Measurements from ENCODE around the gene P4HA3. TPM values are rescaled to one million over a fixed set of nuclear protein-coding genes. Genes with fewer than 3 reads are reported as not detected.
A peak's percentile ranks its signal among the peaks of the same experiment; 100 is the strongest.

Gene P4HA3
- total and polyA plus RNA-seq, 9 of the 15 experiments (the other 6 are each of a cell fraction or from before 2014, with no cell fraction given), result 0.01 to 0.03 TPM; not detected in 7

- FAIRE-seq, result no peak
Observed at GRCh38 chr11:74306435-74307175, 4.8 kb downstream of the P4HA3 start.

DNA sequence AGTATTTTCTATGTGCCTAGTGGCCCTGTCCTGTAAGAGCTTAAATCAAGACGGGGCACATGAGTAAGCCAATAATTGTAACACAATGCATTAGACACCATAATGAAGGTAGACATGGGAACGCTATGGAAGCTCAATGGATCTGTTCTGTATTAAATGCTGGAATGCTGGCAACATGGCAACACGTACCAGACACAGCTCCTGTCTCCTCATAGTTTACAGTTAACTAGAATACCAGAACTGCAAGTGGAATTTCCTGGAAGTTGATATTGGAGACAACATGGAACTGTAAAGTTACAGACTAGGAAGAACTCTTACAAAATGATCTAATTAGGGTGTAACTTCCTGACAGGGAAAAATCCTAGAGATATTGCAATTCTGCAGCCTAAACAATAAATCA lies 12.4 kb downstream of the P4HA3 start:
- no TSS peak for BruUV-seq (replicated peaks)
- DNase-seq (ENCODE audit: extremely low read depth in 1 of 4, low spot score in 3 of 4) (no peak), FAIRE-seq (no peak), ATAC-seq (no peak)
- Histone ChIP-seq H3K27ac (ENCODE audit: extremely low read depth, low read depth, low read length) (no peak overlapping the region), H3K36me3 (ENCODE audit: control insufficient read depth, insufficient read depth, low read length) (no peaks in the 10 kb centered on the region), H3K9me1 (ENCODE audit: control insufficient read depth, insufficient read depth, low read length) (no peaks in the 10 kb centered on the region), H3K9ac (ENCODE audit: insufficient read depth in 1 of 2, low read depth in 2 of 2, low read length in 2 of 2) (no peak overlapping the region), H3K27me3 (ENCODE audit: control insufficient read depth in 2 of 2, insufficient read depth in 2 of 2, low read length in 2 of 2) (peaks cover 5 to 16% of the 10 kb centered on the region in 2 experiments), H3K4me3 (no peak overlapping the region), H3K9me3 (replicated peaks; ENCODE audit: control insufficient read depth, insufficient read depth, low read depth, low read length) (no peaks in the 10 kb centered on the region), H3K79me2 (ENCODE audit: control insufficient read depth, insufficient read depth, low read length) (no peaks in the 10 kb centered on the region), H2AFZ (ENCODE audit: low read depth, low read length) (no peak overlapping the region), H3K4me2 (ENCODE audit: insufficient read depth, low read length) (no peak overlapping the region), H3K4me1 (replicated peaks in 1 of 2; ENCODE audit: control insufficient read depth in 2 of 2, insufficient read depth in 2 of 2, low read length in 2 of 2) (no peaks in the 10 kb centered on the region), H4K20me1 (replicated peaks; ENCODE audit: control insufficient read depth, insufficient read depth, low read length) (no peaks in the 10 kb centered on the region)
- CTCF ChIA-PET (ENCODE audit: low intra/inter-chr PET ratio), result no interaction called here
- 0% methylated on average over 3 of the region's 3 CpGs for whole genome bisulfite sequencing (ENCODE audit: insufficient coverage, low coverage, missing lambda C conversion rate)
- intact Hi-C loops (cut with micrococcal nuclease), result no loop called here
- in situ Hi-C loops (cut with MboI), result no loop called here
- POLR2A ChIA-PET, result no interaction called here
- TF ChIP-seq CSDE1 (IDR thresholded peaks at IDR 0.05), result no peak
- TF ChIP-seq ZC3H11A (IDR thresholded peaks at IDR 0.05; ENCODE audit: low read depth, low read length), result no peak
- no peak for TF ChIP-seq CHCHD3 (CRISPR knock-in tag; IDR thresholded peaks at IDR 0.05)
- no peak for TF ChIP-seq BHLHE40 (IDR thresholded peaks at IDR 0.05; ENCODE audit: low read length)
- TF ChIP-seq THAP12 (CRISPR knock-in tag; IDR thresholded peaks at IDR 0.05), result no peak
- no peak for TF ChIP-seq TEAD4 (IDR thresholded peaks at IDR 0.05; ENCODE audit: low read length)
- no peak for TF ChIP-seq TEAD4 (CRISPR knock-in tag; IDR thresholded peaks at IDR 0.05; ENCODE audit: borderline replicate concordance)
- TF ChIP-seq ZC3H4 (CRISPR knock-in tag; IDR thresholded peaks at IDR 0.05; ENCODE audit: borderline replicate concordance), result no peak
- TF ChIP-seq CTCFL (IDR thresholded peaks at IDR 0.05; ENCODE audit: borderline replicate concordance, insufficient read depth, low read depth, low read length, poor library complexity, severe bottlenecking), result no peak
- no peak for TF ChIP-seq TSC22D4 (tag; IDR thresholded peaks at IDR 0.05)
- TF ChIP-seq RHOXF2B (CRISPR knock-in tag; conservative IDR thresholded peaks at IDR 0.05), result no peak

More at GRCh38 chr11:74306435-74307175, 4.8 kb downstream of the P4HA3 start:
- Histone ChIP-seq H2AFZ (ENCODE audit: low read depth, low read length) (no peak overlapping the region), H3K79me2 (ENCODE audit: control insufficient read depth, insufficient read depth, low read length) (no peaks in the 10 kb centered on the region), H3K27ac (ENCODE audit: extremely low read depth, low read depth, low read length) (no peak overlapping the region), H3K4me3 (no peak overlapping the region), H4K20me1 (replicated peaks; ENCODE audit: control insufficient read depth, insufficient read depth, low read length) (no peaks in the 10 kb centered on the region), H3K4me1 (replicated peaks in 1 of 2; ENCODE audit: control insufficient read depth in 2 of 2, insufficient read depth in 2 of 2, low read length in 2 of 2) (peaks cover 0 to 8% of the 10 kb centered on the region in 2 experiments; a peak in 3 of 5 replicates), H3K4me2 (ENCODE audit: insufficient read depth, low read length) (no peak overlapping the region), H3K36me3 (ENCODE audit: control insufficient read depth, insufficient read depth, low read length) (no peaks in the 10 kb centered on the region), H3K9me1 (ENCODE audit: control insufficient read depth, insufficient read depth, low read length) (no peaks in the 10 kb centered on the region), H3K9ac (ENCODE audit: insufficient read depth in 1 of 2, low read depth in 2 of 2, low read length in 2 of 2) (no peak overlapping the region), H3K9me3 (replicated peaks; ENCODE audit: control insufficient read depth, insufficient read depth, low read depth, low read length) (no peaks in the 10 kb centered on the region), H3K27me3 (ENCODE audit: control insufficient read depth in 2 of 2, insufficient read depth in 2 of 2, low read length in 2 of 2) (peaks cover 12 to 17% of the 10 kb centered on the region in 2 experiments)
- under 1% methylated on average over 8 of the region's 8 CpGs for WGBS (ENCODE audit: insufficient coverage, low coverage, missing lambda C conversion rate)
- no TSS peak for BruUV-seq (replicated peaks)
- ChIA-PET CTCF (ENCODE audit: low intra/inter-chr PET ratio) (no interaction called here), POLR2A (no interaction called here)
- ATAC-seq (no peak), DNase-seq (ENCODE audit: extremely low read depth in 1 of 4, low spot score in 3 of 4) (no peak)
- TF ChIP-seq SPI1 (IDR thresholded peaks at IDR 0.05; ENCODE audit: borderline replicate concordance, low read depth, low read length) (peak; percentile 94), ZNF12 (CRISPR knock-in tag; IDR thresholded peaks at IDR 0.05) (no peak)
- in situ Hi-C loops (cut with MboI) (no loop called here), intact Hi-C loops (cut with micrococcal nuclease) (no loop called here)
